Osteoblast (primary cell): Measurements from ENCODE around the gene ABHD12. TPM values are rescaled to one million over a fixed set of nuclear protein-coding genes. Genes with fewer than 3 reads are reported as not detected.

Source experiments
- DNase-seq: peaks from one replicate; pipeline ENCODE4 v3.0.0; 2011; ENCODE audit warnings: low spot score, mixed read lengths; ENCODE audit not compliant: insufficient read length; ENCODE audit errors: missing footprints
- H2AFZ ChIP-seq: 2 replicates; pipeline ENCODE4 v1.6.0; 2011; ENCODE audit warnings: mild to moderate bottlenecking, low read length
- H3K27ac ChIP-seq: 2 replicates; pipeline ENCODE4 v1.5.1; 2011; ENCODE audit warnings: mild to moderate bottlenecking, low read depth, low read length, moderate library complexity
- H3K27me3 ChIP-seq: 2 replicates; pipeline ENCODE4 v1.6.0; 2012; ENCODE audit warnings: mild to moderate bottlenecking, control low read depth, inconsistent platforms, low read length, moderate library complexity; ENCODE audit not compliant: insufficient read depth
- H3K36me3 ChIP-seq: 2 replicates; pipeline ENCODE4 v1.5.1; 2011; ENCODE audit warnings: mild to moderate bottlenecking, low read length, control low read depth, moderate library complexity; ENCODE audit not compliant: insufficient read depth
- H3K4me1 ChIP-seq: 2 replicates; pipeline ENCODE4 v1.5.1; 2011; ENCODE audit warnings: mild to moderate bottlenecking, low read length, control low read depth, moderate library complexity; ENCODE audit not compliant: insufficient read depth
- H3K4me2 ChIP-seq: 2 replicates; pipeline ENCODE4 v1.6.0; 2011; ENCODE audit warnings: mild to moderate bottlenecking, low read length; ENCODE audit not compliant: insufficient read depth
- H3K4me3 ChIP-seq: fragments of 200-600 bp; sonication (generic); 3 replicates; pipeline ENCODE4 v1.5.1; 2012; ENCODE audit warnings: mild to moderate bottlenecking, low read length, inconsistent platforms; ENCODE audit not compliant: insufficient read depth
- H3K79me2 ChIP-seq: 2 replicates; pipeline ENCODE4 v1.6.0; 2012; ENCODE audit warnings: mild to moderate bottlenecking, low read length, control low read depth, inconsistent platforms; ENCODE audit not compliant: insufficient read depth
- H3K9me3 ChIP-seq: 2 replicates; pipeline ENCODE4 v1.5.1; 2011; ENCODE audit warnings: low read depth, low read length, control low read depth
- H4K20me1 ChIP-seq: 2 replicates; pipeline ENCODE4 v1.6.0; 2012; ENCODE audit warnings: mild to moderate bottlenecking, low read length, control low read depth; ENCODE audit not compliant: insufficient read depth
- CTCF ChIP-seq: IDR thresholded peaks from 2 replicates; pipeline ENCODE4 v1.5.1; 2011; ENCODE audit warnings: mild to moderate bottlenecking, low read depth, low read length, moderate library complexity; ENCODE audit errors: extremely low read depth
- total RNA-seq: library from RNA; depleted of rRNA; stranded (reverse); fragments of >200 nt; gene quantifications from 2 replicates; pipeline ENCODE4 v1.2.3, GENCODE V29; 2012

Gene ABHD12
- total RNA-seq, 1 donor = 29.7 TPM

GRCh38 chr20:25346349-25346748 is 44.3 kb downstream of the ABHD12 start:
- no peaks in the 10 kb centered on the region for H3K27me3 ChIP-seq
- no peaks in the 10 kb centered on the region for H3K4me1 ChIP-seq
- H2AFZ ChIP-seq = no peak overlapping the region
- DNase-seq = no peak
- no peak overlapping the region for H3K27ac ChIP-seq
- no peak overlapping the region for H3K4me2 ChIP-seq
- no peaks in the 10 kb centered on the region for H3K36me3 ChIP-seq
- peaks cover 79% of the 10 kb centered on the region for H3K79me2 ChIP-seq
- H3K9me3 ChIP-seq = no peaks in the 10 kb centered on the region
- TF ChIP-seq CTCF = no peak
- H4K20me1 ChIP-seq = peaks cover 6% of the 10 kb centered on the region
- H3K4me3 ChIP-seq = no peak overlapping the region

- no peak overlapping the region for H3K4me3 ChIP-seq
- H2AFZ ChIP-seq = no peak overlapping the region
- no peak overlapping the region for H3K4me2 ChIP-seq
- H3K4me1 ChIP-seq = no peaks in the 10 kb centered on the region
- TF ChIP-seq CTCF = no peak
- H3K79me2 ChIP-seq = peaks cover 79% of the 10 kb centered on the region
- no peaks in the 10 kb centered on the region for H3K36me3 ChIP-seq
- H3K27me3 ChIP-seq = no peaks in the 10 kb centered on the region
- H3K9me3 ChIP-seq = no peaks in the 10 kb centered on the region
- H4K20me1 ChIP-seq = peaks cover 11% of the 10 kb centered on the region
- no peak for DNase-seq
- no peak overlapping the region for H3K27ac ChIP-seq
These were observed 44.9 kb downstream of the ABHD12 start for GRCh38 chr20:25345721-25346120.

- no peak for TF ChIP-seq CTCF
- no peaks in the 10 kb centered on the region for H3K4me1 ChIP-seq
- H3K27ac ChIP-seq = no peak overlapping the region
- no peak overlapping the region for H3K4me3 ChIP-seq
- no peak overlapping the region for H3K4me2 ChIP-seq
- peaks cover 11% of the 10 kb centered on the region for H4K20me1 ChIP-seq
- DNase-seq = no peak
- H3K36me3 ChIP-seq = no peaks in the 10 kb centered on the region
- H3K79me2 ChIP-seq = peaks cover 79% of the 10 kb centered on the region
- no peaks in the 10 kb centered on the region for H3K9me3 ChIP-seq
- no peaks in the 10 kb centered on the region for H3K27me3 ChIP-seq
- H2AFZ ChIP-seq = no peak overlapping the region
These were observed 46.0 kb downstream of the ABHD12 start for GRCh38 chr20:25344634-25345033.

- Histone ChIP-seq H3K79me2 (peaks cover 84% of the 10 kb centered on the region), H3K4me1 (no peaks in the 10 kb centered on the region), H3K9me3 (no peaks in the 10 kb centered on the region), H3K4me2 (no peak overlapping the region), H3K36me3 (no peaks in the 10 kb centered on the region), H3K27ac (no peak overlapping the region), H4K20me1 (peaks cover 8% of the 10 kb centered on the region), H2AFZ (no peak overlapping the region), H3K4me3 (no peak overlapping the region), H3K27me3 (no peaks in the 10 kb centered on the region)
- DNase-seq = no peak
- TF ChIP-seq CTCF = no peak
These were observed 48.6 kb downstream of the ABHD12 start for GRCh38 chr20:25341716-25342680.
